ACC112 (cell line): Measurements from ENCODE around the gene ZNF768.
"Not testable (repeated sequence)": the region's sequence is repeated elsewhere in the genome, so short reads cannot be mapped to it uniquely, and the experiment has no call there.

Experiments used
- H2AFZ ChIP-seq: fragments of 200-600 bp; sonication (generic); one replicate; pipeline ENCODE4 v1.6.0; 2017; ENCODE audit warnings: antibody characterized with exemption, low read length; ENCODE audit not compliant: unreplicated experiment
- H3K27ac ChIP-seq: fragments of 200-600 bp; sonication (generic); 2 replicates; pipeline ENCODE4 v1.5.1; 2014; ENCODE audit warnings: low read depth, mild to moderate bottlenecking, antibody characterized with exemption, low read length, moderate library complexity
- H3K27me3 ChIP-seq: fragments of 200-600 bp; sonication (generic); 2 replicates; pipeline ENCODE4 v1.6.1; 2014; ENCODE audit warnings: mild to moderate bottlenecking, antibody characterized with exemption, low read length, moderate library complexity, mixed read lengths; ENCODE audit not compliant: insufficient read depth
- H3K36me3 ChIP-seq: fragments of 200-600 bp; sonication (generic); 2 replicates; pipeline ENCODE4 v1.6.1; 2016; ENCODE audit warnings: mild to moderate bottlenecking, antibody characterized with exemption, low read length, moderate library complexity, mixed read lengths; ENCODE audit not compliant: insufficient read depth
- H3K4me1 ChIP-seq: fragments of 200-600 bp; sonication (generic); one replicate; pipeline ENCODE4 v1.6.1; 2016; ENCODE audit warnings: low read length, mixed read lengths; ENCODE audit not compliant: insufficient read depth, unreplicated experiment, control insufficient read depth
- H3K4me3 ChIP-seq: fragments of 200-600 bp; sonication (generic); 2 replicates; pipeline ENCODE4 v1.5.1; 2014; ENCODE audit warnings: mild to moderate bottlenecking, low read depth, low read length
- H3K79me2 ChIP-seq: fragments of 200-600 bp; sonication (generic); one replicate; pipeline ENCODE4 v1.6.0; 2016; ENCODE audit warnings: low read length; ENCODE audit not compliant: control insufficient read depth, unreplicated experiment, insufficient read depth

The ZNF768 gene

GRCh38 chr16:30539000-30539964 is 12.9 kb upstream of the ZNF768 start:
- Histone ChIP-seq H3K4me3 (no peak overlapping the region), H3K27me3 (no peaks in the 10 kb centered on the region), H3K79me2 (peaks cover 10% of the 10 kb centered on the region), H3K36me3 (no peaks in the 10 kb centered on the region), H2AFZ (no peak overlapping the region), H3K27ac (no peak overlapping the region), H3K4me1 (peaks cover 9% of the 10 kb centered on the region)

- not testable (repeated sequence) for H3K27ac ChIP-seq, H3K4me1 ChIP-seq, H2AFZ ChIP-seq, H3K36me3 ChIP-seq, H3K27me3 ChIP-seq
- peak overlapping the region; percentile 88 for H3K4me3 ChIP-seq
- H3K79me2 ChIP-seq = peaks cover 16% of the 10 kb centered on the region
Measured at GRCh38 chr16:30536391-30537024, 10.1 kb upstream of the ZNF768 start.

GRCh38 chr16:30535777-30536190 is 9.4 kb upstream of the ZNF768 start:
- Histone ChIP-seq H3K4me1 (peaks cover 5% of the 10 kb centered on the region), H3K36me3 (no peaks in the 10 kb centered on the region), H3K79me2 (peaks cover 16% of the 10 kb centered on the region), H3K27me3 (no peaks in the 10 kb centered on the region), H3K4me3 (peak overlapping the region; percentile 88), H3K27ac (peak overlapping the region; percentile 63), H2AFZ (peak overlapping the region; percentile 57)

- H3K27me3 ChIP-seq = no peaks in the 10 kb centered on the region
- H3K79me2 ChIP-seq = peaks cover 16% of the 10 kb centered on the region
- H3K4me1 ChIP-seq = peaks cover 5% of the 10 kb centered on the region
- peak overlapping the region; percentile 87 for H2AFZ ChIP-seq
- H3K36me3 ChIP-seq = no peaks in the 10 kb centered on the region
- H3K4me3 ChIP-seq = peak overlapping the region; percentile 88
- H3K27ac ChIP-seq = peak overlapping the region; percentile 63
Measured at GRCh38 chr16:30535106-30535776, 8.9 kb upstream of the ZNF768 start.

- Histone ChIP-seq H3K36me3 (no peaks in the 10 kb centered on the region), H3K27ac (peak within 1 kb of the TSS; percentile 63), H3K79me2 (peaks cover 16% of the 10 kb centered on the region), H3K27me3 (no peaks in the 10 kb centered on the region), H3K4me1 (peaks cover 5% of the 10 kb centered on the region), H3K4me3 (peak within 1 kb of the TSS; percentile 88), H2AFZ (peak within 1 kb of the TSS; percentile 87)
Measured at GRCh38 chr16:30534368-30535105, 8.2 kb upstream of the ZNF768 start, which contains the start of gene ZNF747. Gene ZNF747, minus strand, starts transcription at chr16:30534858. Its CDS starts 179 bp downstream, at chr16:30534679.

GRCh38 chr16:30533748-30534367 is 7.5 kb upstream of the ZNF768 start:
- peak overlapping the region; percentile 88 for H3K4me3 ChIP-seq
- H2AFZ ChIP-seq = peak overlapping the region; percentile 87
- peak overlapping the region; percentile 63 for H3K27ac ChIP-seq
- H3K4me1 ChIP-seq = peaks cover 5% of the 10 kb centered on the region
- H3K27me3 ChIP-seq = no peaks in the 10 kb centered on the region
- no peaks in the 10 kb centered on the region for H3K36me3 ChIP-seq
- peaks cover 16% of the 10 kb centered on the region for H3K79me2 ChIP-seq

GRCh38 chr16:30533146-30533522 is 6.8 kb upstream of the ZNF768 start:
- no peak overlapping the region for H3K27ac ChIP-seq
- H2AFZ ChIP-seq = no peak overlapping the region
- H3K4me1 ChIP-seq = peaks cover 5% of the 10 kb centered on the region
- peaks cover 16% of the 10 kb centered on the region for H3K79me2 ChIP-seq
- peak overlapping the region; percentile 10; the same call in 1 of the 2 replicates for H3K4me3 ChIP-seq
- no peaks in the 10 kb centered on the region for H3K36me3 ChIP-seq
- H3K27me3 ChIP-seq = no peaks in the 10 kb centered on the region

- H3K4me1 ChIP-seq = peaks cover 10% of the 10 kb centered on the region
- H3K36me3 ChIP-seq = no peaks in the 10 kb centered on the region
- H3K27ac ChIP-seq = no peak overlapping the region
- H3K79me2 ChIP-seq = peaks cover 16% of the 10 kb centered on the region
- H2AFZ ChIP-seq = no peak overlapping the region
- no peaks in the 10 kb centered on the region for H3K27me3 ChIP-seq
- no peak overlapping the region for H3K4me3 ChIP-seq
Measured at GRCh38 chr16:30532285-30533145, 6.1 kb upstream of the ZNF768 start.
